ENCODE data around the gene SUFU.
A peak's percentile ranks its signal among the peaks of the same experiment; 100 is the strongest.

The SUFU gene

DNA sequence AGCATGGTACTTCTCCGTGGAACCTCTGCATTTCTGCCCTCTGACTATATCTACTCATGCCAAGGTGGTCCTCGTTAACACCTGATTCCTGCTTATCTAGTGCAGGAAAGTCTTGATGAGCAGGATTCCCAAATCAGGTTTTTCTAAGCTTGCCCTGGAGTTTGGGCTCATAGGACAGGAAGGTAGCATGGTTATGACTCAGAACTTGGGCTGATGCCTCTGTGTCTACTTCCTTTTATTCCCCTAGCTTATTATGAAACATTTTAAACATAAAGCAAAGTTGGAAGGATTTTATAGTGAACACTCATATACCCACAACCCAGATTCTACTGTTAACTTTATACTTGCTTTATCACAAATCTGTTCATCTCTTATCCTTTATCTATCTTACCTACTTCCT lies 5.6 kb downstream of the SUFU start:
- TF ChIP-seq, protein P1, sequence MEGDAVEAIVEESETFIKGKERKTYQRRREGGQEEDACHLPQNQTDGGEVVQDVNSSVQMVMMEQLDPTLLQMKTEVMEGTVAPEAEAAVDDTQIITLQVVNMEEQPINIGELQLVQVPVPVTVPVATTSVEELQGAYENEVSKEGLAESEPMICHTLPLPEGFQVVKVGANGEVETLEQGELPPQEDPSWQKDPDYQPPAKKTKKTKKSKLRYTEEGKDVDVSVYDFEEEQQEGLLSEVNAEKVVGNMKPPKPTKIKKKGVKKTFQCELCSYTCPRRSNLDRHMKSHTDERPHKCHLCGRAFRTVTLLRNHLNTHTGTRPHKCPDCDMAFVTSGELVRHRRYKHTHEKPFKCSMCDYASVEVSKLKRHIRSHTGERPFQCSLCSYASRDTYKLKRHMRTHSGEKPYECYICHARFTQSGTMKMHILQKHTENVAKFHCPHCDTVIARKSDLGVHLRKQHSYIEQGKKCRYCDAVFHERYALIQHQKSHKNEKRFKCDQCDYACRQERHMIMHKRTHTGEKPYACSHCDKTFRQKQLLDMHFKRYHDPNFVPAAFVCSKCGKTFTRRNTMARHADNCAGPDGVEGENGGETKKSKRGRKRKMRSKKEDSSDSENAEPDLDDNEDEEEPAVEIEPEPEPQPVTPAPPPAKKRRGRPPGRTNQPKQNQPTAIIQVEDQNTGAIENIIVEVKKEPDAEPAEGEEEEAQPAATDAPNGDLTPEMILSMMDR (IDR thresholded peaks at IDR 0.05; ENCODE audit: insufficient read depth, low read length, poor library complexity, severe bottlenecking), result no peak
- DNase-seq (ENCODE audit: extremely low read depth, insufficient read length), result no peak
- Histone ChIP-seq H3K4me3 (replicated peaks; ENCODE audit: low read depth, low read length) (no peak overlapping the region), H3K36me3 (ENCODE audit: control insufficient read depth, insufficient read depth, low read length) (peaks cover 4% of the 10 kb centered on the region), H3K27me3 (replicated peaks; ENCODE audit: control insufficient read depth, insufficient read depth, low read length) (no peaks in the 10 kb centered on the region)

DNA sequence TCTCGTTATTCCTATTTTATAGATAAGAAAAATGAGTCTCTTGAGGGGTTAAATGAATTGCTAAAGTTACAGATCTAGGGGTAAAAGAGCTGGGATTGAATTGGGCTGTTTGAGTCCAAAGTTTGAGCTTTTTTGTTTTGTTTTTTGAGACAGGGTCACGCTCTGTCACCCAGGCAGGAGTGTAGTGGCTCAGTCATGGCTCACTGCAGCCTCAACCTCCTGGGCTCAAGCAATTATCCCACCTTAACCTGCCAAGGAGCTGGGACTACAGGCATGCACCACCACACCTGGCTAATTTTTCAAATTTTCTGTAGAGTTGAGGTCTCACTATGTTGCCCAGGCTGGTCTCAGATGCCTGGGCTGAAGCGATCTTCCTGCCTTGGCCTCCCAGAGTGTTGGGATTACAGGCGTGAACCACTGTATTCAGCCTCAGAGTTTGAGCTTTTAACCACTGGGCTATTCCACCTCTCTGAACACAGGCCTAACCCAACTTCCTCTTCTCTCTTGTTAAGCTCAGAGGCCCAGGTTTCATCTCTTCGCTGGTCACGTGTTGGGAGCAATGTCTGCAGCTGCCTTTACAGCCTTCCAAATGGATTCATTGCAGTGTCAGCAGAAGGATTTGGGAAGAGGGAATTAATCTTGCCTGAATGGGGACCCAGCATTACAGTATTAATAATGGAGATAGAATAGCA lies 8.0 kb downstream of the SUFU start:
- Histone ChIP-seq H3K4me3 (replicated peaks; ENCODE audit: low read depth, low read length) (no peak overlapping the region), H3K36me3 (ENCODE audit: control insufficient read depth, insufficient read depth, low read length) (peaks cover 7% of the 10 kb centered on the region), H3K27me3 (replicated peaks; ENCODE audit: control insufficient read depth, insufficient read depth, low read length) (no peaks in the 10 kb centered on the region)
- peak; percentile 40 for DNase-seq (ENCODE audit: extremely low read depth, insufficient read length)
- TF ChIP-seq, protein P1 (IDR thresholded peaks at IDR 0.05; ENCODE audit: insufficient read depth, low read length, poor library complexity, severe bottlenecking), result no peak

DNA sequence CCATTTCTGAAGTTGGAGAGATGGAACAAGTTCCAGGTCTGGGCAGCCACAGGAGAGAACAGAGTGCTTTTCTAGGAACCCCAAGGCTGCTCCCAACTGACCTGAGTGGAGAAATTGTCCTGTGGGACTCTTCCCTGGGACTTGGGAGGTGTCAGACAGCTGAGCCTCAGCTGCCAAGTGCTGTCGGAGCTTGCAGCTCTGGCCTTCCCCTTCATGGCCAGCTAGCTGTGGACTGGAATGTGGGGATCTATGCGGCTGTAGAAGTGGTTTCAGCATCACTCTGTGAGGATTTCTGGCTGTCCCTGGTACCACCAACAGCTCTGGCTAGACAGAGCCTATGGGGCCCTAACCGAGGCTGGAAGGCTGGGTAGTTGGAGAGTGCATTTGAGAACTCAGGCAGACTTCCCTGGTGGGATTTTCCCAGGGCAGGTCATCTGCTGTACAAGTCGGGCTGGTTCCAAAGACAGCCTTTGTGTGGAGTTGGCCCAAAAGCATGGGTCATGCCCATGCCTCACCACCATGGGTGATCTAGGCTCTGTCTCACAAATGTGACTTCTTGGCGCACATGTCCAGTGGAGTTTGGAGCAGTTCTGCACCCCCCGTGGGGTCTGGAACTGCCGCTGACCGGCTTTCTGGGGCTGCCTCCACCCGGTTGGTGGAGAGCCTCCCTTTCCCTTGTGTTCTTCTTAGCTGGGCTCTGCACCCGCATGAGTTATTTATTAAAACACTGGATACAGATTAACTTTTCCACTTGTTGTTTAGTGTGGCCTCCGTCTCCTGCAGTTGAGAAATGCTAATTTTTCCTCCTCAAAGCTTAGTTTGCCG lies 10.9 kb downstream of the SUFU start:
- peaks cover 3% of the 10 kb centered on the region for H3K36me3 ChIP-seq (ENCODE audit: control insufficient read depth, insufficient read depth, low read length)
- no peak overlapping the region for H3K4me3 ChIP-seq (replicated peaks; ENCODE audit: low read depth, low read length)
- TF ChIP-seq, protein P1 (IDR thresholded peaks at IDR 0.05; ENCODE audit: insufficient read depth, low read length, poor library complexity, severe bottlenecking), result no peak
- DNase-seq (ENCODE audit: extremely low read depth, insufficient read length), result no peak
- no peaks in the 10 kb centered on the region for H3K27me3 ChIP-seq (replicated peaks; ENCODE audit: control insufficient read depth, insufficient read depth, low read length)

DNA sequence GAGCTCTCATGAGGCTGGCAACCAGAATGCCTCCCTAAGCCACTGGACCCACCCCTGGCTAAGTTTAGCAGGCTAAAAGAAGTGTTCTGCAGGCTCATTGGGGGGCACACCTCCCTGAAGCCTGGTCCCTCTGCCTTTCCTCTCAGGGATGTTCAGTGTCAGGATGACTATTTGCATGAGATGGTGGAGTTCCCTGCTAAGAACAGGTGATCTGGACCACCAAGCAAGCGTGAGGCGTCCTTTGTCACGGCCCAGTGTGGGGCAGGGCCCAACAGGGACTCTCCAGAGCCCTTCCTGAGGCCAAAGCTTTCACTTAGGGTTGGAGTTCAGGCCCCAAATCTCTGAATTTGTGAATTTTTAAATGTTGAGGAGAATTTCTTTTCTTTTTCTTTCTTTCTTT lies 12.0 kb downstream of the SUFU start:
- DNase-seq (ENCODE audit: extremely low read depth, insufficient read length), result no peak
- H3K36me3 ChIP-seq (ENCODE audit: control insufficient read depth, insufficient read depth, low read length), result peaks cover 3% of the 10 kb centered on the region
- TF ChIP-seq, protein P1 (IDR thresholded peaks at IDR 0.05; ENCODE audit: insufficient read depth, low read length, poor library complexity, severe bottlenecking), result no peak
- H3K4me3 ChIP-seq (replicated peaks; ENCODE audit: low read depth, low read length), result no peak overlapping the region
- no peaks in the 10 kb centered on the region for H3K27me3 ChIP-seq (replicated peaks; ENCODE audit: control insufficient read depth, insufficient read depth, low read length)

DNA sequence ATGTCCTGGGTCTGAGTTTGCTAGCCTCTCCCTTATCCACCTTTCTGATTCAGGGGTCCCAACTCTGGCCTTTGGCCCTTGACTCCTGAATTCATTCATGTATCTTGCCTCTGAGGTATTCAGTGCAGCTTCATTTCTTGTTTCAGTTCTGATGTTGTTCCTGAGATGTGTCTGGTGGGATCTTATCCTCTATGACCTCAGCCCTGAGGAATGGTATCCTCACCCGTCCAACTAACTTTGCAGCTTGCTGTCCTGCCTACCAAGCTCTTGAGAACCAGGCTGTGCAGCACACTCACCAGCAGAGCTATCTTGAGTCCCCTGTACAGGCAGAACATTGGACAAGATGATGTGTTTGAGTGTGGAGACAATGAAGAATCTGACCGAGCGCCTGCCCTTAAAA lies 13.8 kb downstream of the SUFU start:
- TF ChIP-seq, protein P1 (IDR thresholded peaks at IDR 0.05; ENCODE audit: insufficient read depth, low read length, poor library complexity, severe bottlenecking), result no peak
- Histone ChIP-seq H3K27me3 (replicated peaks; ENCODE audit: control insufficient read depth, insufficient read depth, low read length) (no peaks in the 10 kb centered on the region), H3K4me3 (replicated peaks; ENCODE audit: low read depth, low read length) (no peak overlapping the region), H3K36me3 (ENCODE audit: control insufficient read depth, insufficient read depth, low read length) (peaks cover 3% of the 10 kb centered on the region)
- no peak for DNase-seq (ENCODE audit: extremely low read depth, insufficient read length)
